ENCODE results near the gene SEPTIN11. TPM values are rescaled to one million over a fixed set of nuclear protein-coding genes. Genes with fewer than 3 reads are reported as not detected.

The SEPTIN11 gene
- total RNA-seq, 1 experiment from 2014 or later: 77.3 TPM

GRCh38 chr4:76931087-76931486 lies 18.5 kb upstream of the SEPTIN11 start:
- Histone ChIP-seq H3K4me2 (ENCODE audit: insufficient read depth, insufficient read length, low read length) (no peak overlapping the region), H3K79me2 (ENCODE audit: insufficient read depth, low read length) (no peaks in the 10 kb centered on the region), H3K27ac (ENCODE audit: insufficient read length, low read depth, low read length) (no peak overlapping the region), H3K56ac (ENCODE audit: insufficient read length, low read depth, low read length) (no peak overlapping the region), H3K9me3 (ENCODE audit: control insufficient read depth, low read depth, low read length) (no peaks in the 10 kb centered on the region), H2BK5ac (ENCODE audit: insufficient read length, low read length) (no peak overlapping the region), H2AK5ac (ENCODE audit: insufficient read length, low read length) (no peak overlapping the region), H2BK20ac (ENCODE audit: low read depth, low read length, poor library complexity, severe bottlenecking) (no peak overlapping the region), H3K18ac (ENCODE audit: insufficient read length, low read depth, low read length) (no peak overlapping the region), H3T11ph (ENCODE audit: low read length) (no peak overlapping the region), H3K4ac (ENCODE audit: low read depth, low read length) (no peak overlapping the region), H4K91ac (ENCODE audit: insufficient read length, low read depth, low read length) (no peak overlapping the region), H2AFZ (ENCODE audit: low read length) (no peak overlapping the region), H3K9ac (ENCODE audit: extremely low read depth, insufficient read length, low read length) (no peak overlapping the region), H3K23ac (ENCODE audit: insufficient read length, low read depth, low read length) (no peak overlapping the region), H3K23me2 (ENCODE audit: insufficient read length, low read depth, low read length, poor library complexity, severe bottlenecking) (no peaks in the 10 kb centered on the region), H3K79me1 (ENCODE audit: insufficient read depth, low read depth, low read length, poor library complexity, severe bottlenecking) (no peaks in the 10 kb centered on the region), H3K14ac (ENCODE audit: insufficient read depth, low read length) (no peak overlapping the region), H4K20me1 (ENCODE audit: control insufficient read depth, insufficient read depth, insufficient read length) (no peaks in the 10 kb centered on the region), H2BK12ac (ENCODE audit: insufficient read length, low read depth, low read length) (no peak overlapping the region), H4K8ac (replicated peaks; ENCODE audit: insufficient read length, low read depth, low read length) (no peak overlapping the region), H2BK15ac (ENCODE audit: low read depth, low read length) (no peak overlapping the region), H4K5ac (ENCODE audit: insufficient read length, low read depth, low read length) (no peak overlapping the region), H3K27me3 (ENCODE audit: insufficient read depth, low read length) (no peaks in the 10 kb centered on the region), H3K4me1 (ENCODE audit: insufficient read depth, low read length) (no peaks in the 10 kb centered on the region), H2BK120ac (ENCODE audit: low read depth, low read length, poor library complexity, severe bottlenecking) (no peak overlapping the region)
- Mint-ChIP-seq H3K4me3 (no peak overlapping the region), H3K4me1 (no peaks in the 10 kb centered on the region), H3K27ac (no peak overlapping the region), H3K27me3 (ENCODE audit: low read depth) (no peaks in the 10 kb centered on the region; the same call in 1 of the 2 replicates), H3K36me3 (ENCODE audit: insufficient read depth in 1 of 3, low read depth in 3 of 3) (no peaks in the 10 kb centered on the region), H3K9me3 (no peaks in the 10 kb centered on the region)
- TF ChIP-seq CTCF (conservative IDR thresholded peaks at IDR 0.05): no peak
- DNase-seq: no peak

Data from H9 (cell line).